Measurements from ENCODE around the gene CLDN18. TPM values are rescaled to one million over a fixed set of nuclear protein-coding genes. Genes with fewer than 3 reads are reported as not detected.

Gene CLDN18
- total and polyA plus RNA-seq, 2 donors (not counting 3 experiments of a cell fraction or from before 2014, with no cell fraction given): not detected

- intact Hi-C loops (cut with micrococcal nuclease): loop anchor here (5.0 kb wide), 2 partner anchors 106 to 351 kb away; partner anchors contain the start of gene DBR1
- BruUV-seq (replicated peaks): no TSS peak
- dilution Hi-C loops (cut with MboI; ENCODE audit: extremely low pct_ligation_motif_present, low sequenced_read_pairs): no loop called here
- ChIA-PET POLR2A (no interaction called here), CTCF (interaction anchor here (1.9 to 5.5 kb wide), 2 partner anchors 50 to 53 kb away, joined by 5 to 69 read pairs; partner anchors contain the start of gene DZIP1L)
- H3K27ac ChIP-seq (ENCODE audit: insufficient read depth, low read depth, low read length): no peak overlapping the region
- no peaks in the 10 kb centered on the region for H3K36me3 ChIP-seq (ENCODE audit: control insufficient read depth in 2 of 2, extremely low read depth in 1 of 2, insufficient read depth in 2 of 2, low read length in 2 of 2)
- no peak overlapping the region for H3K4me3 ChIP-seq (replicated peaks in 1 of 3; ENCODE audit: insufficient read depth in 1 of 3, low read depth in 1 of 3, low read length in 3 of 3)
- no peaks in the 10 kb centered on the region for H3K27me3 ChIP-seq (ENCODE audit: control insufficient read depth in 2 of 2, insufficient read depth in 2 of 2, low read length in 2 of 2)
- H3K9ac ChIP-seq (replicated peaks; ENCODE audit: extremely low read depth, insufficient read depth, low read length): no peak overlapping the region
- no peak for FAIRE-seq
- no peak overlapping the region for H3K4me2 ChIP-seq (ENCODE audit: insufficient read depth, low read length)
- no peaks in the 10 kb centered on the region for H3K9me3 ChIP-seq (replicated peaks; ENCODE audit: control insufficient read depth, insufficient read depth, low read length)
- no peak for DNase-seq (ENCODE audit: low read depth, low spot score)
- H3K9me1 ChIP-seq (replicated peaks; ENCODE audit: control insufficient read depth, extremely low read depth, insufficient read depth, low read length): no peaks in the 10 kb centered on the region
- H3K4me1 ChIP-seq (ENCODE audit: control insufficient read depth, extremely low read depth, insufficient read depth, low read length): no peaks in the 10 kb centered on the region
- H3K79me2 ChIP-seq (ENCODE audit: control insufficient read depth, insufficient read depth, low read length): no peaks in the 10 kb centered on the region
- no peak overlapping the region for H2AFZ ChIP-seq (ENCODE audit: low read depth, low read length)
- no peaks in the 10 kb centered on the region for H4K20me1 ChIP-seq (replicated peaks; ENCODE audit: control insufficient read depth, extremely low read depth, insufficient read depth, low read length)
- TF ChIP-seq POLR2A (IDR thresholded peaks at IDR 0.05; ENCODE audit: low read depth, low read length) (no peak), CTCF (IDR thresholded peaks at IDR 0.05; ENCODE audit: extremely low read depth in 1 of 2, insufficient read depth in 1 of 2, low read depth in 1 of 2, low read length in 2 of 2) (no peak), MAX (IDR thresholded peaks at IDR 0.05; ENCODE audit: insufficient read depth, insufficient read length) (no peak), POLR2AphosphoS5 (IDR thresholded peaks at IDR 0.05; ENCODE audit: insufficient read depth, low read depth, low read length) (no peak), JUN (IDR thresholded peaks at IDR 0.05; ENCODE audit: borderline replicate concordance, insufficient read depth, insufficient read length, low read depth) (no peak), MYC (IDR thresholded peaks at IDR 0.05; ENCODE audit: low read depth, low read length) (no peak), FOS (IDR thresholded peaks at IDR 0.05; ENCODE audit: borderline replicate concordance, insufficient read depth, low read length) (no peak), EZH2 (IDR thresholded peaks at IDR 0.05; ENCODE audit: borderline replicate concordance, low read depth, low read length, severe bottlenecking) (no peak), GATA2 (IDR thresholded peaks at IDR 0.05; ENCODE audit: insufficient read depth, insufficient read length, low read depth, low read length) (no peak)
These were observed 56.0 kb downstream of the CLDN18 start for GRCh38 chr3:138065949-138066348.
